Esophagus muscularis mucosa (tissue), 4 donors: ENCODE data around the gene CRYGS.

ENCODE experiments used
- CTCF ChIP-seq, 3 experiments: fragments of 200-600 bp in 2 of 3; fragments of 450-650 bp in 1 of 3; sonication (generic) in 2 of 3; IDR thresholded peaks; one replicate each; pipeline ENCODE4 v1.5.1; 2017 to 2019; ENCODE audit warnings: antibody characterized with exemption in 3 of 3, mild to moderate bottlenecking in 2 of 3, moderate library complexity in 1 of 3
- EP300 ChIP-seq: sonication (generic); formaldehyde crosslinking; IDR thresholded peaks from one replicate; pipeline ENCODE4 v1.6.1; 2017; ENCODE audit warnings: antibody characterized with exemption
- POLR2AphosphoS5 ChIP-seq, 2 donors: sonication (generic); formaldehyde crosslinking; IDR thresholded peaks; one replicate each; pipeline ENCODE4 v1.6.1; 2017; ENCODE audit warnings: antibody characterized with exemption in 2 of 2

- TF ChIP-seq CTCF (IDR thresholded peaks at IDR 0.05) (peak in 1 of 3 experiments; percentile 42), POLR2AphosphoS5 (IDR thresholded peaks at IDR 0.05) (no peak), EP300 (no peak)
Measured at GRCh38 chr3:186514296-186515002, 29.7 kb downstream of the CRYGS start.
